ENCODE results near the gene NEUROG1. TPM values are rescaled to one million over a fixed set of nuclear protein-coding genes. Genes with fewer than 3 reads are reported as not detected.

NEUROG1 gene
- total and polyA plus RNA-seq, 10 donors = not detected

GRCh38 chr5:135488727-135489465 is 46.9 kb downstream of the NEUROG1 start:
- WGBS, 5 donors = 3 to 6% (median 4%) methylated on average over 17 to 44 of the region's 44 CpGs
- Histone ChIP-seq H3K27me3 (replicated peaks in 1 of 7) (peaks cover 3 to 92% (median 52%) of the 10 kb centered on the region in 7 donors), H3K4me3 (peak overlapping the region in 4 of 8 donors; percentile 4 to 34 (median 18)), H3K36me3 (no peaks in the 10 kb centered on the region), H3K4me1 (peaks cover 0 to 41% (median 25%) of the 10 kb centered on the region in 6 donors), H3K9me3 (no peaks in the 10 kb centered on the region), H3K27ac (peak overlapping the region in 2 of 8 donors; percentile 12 to 26)
- intact Hi-C loops (cut with DNase I; ENCODE audit: low total_unique reads) = no loop called here
- TF ChIP-seq CTCF (IDR thresholded peaks at IDR 0.05 in 8 of 11, conservative IDR thresholded peaks at IDR 0.05 in 3 of 11) (no peak), POLR2A (IDR thresholded peaks at IDR 0.05) (no peak), POLR2AphosphoS5 (IDR thresholded peaks at IDR 0.05) (peak in 2 of 3 donors; percentile 7 to 27)
- DNase-seq = no peak

- Histone ChIP-seq H3K27me3 (replicated peaks in 1 of 7) (peaks cover 3 to 85% (median 52%) of the 10 kb centered on the region in 7 donors), H3K4me3 (no peak overlapping the region), H3K36me3 (no peaks in the 10 kb centered on the region), H3K27ac (no peak overlapping the region), H3K4me1 (peaks cover 0 to 41% (median 25%) of the 10 kb centered on the region in 6 donors), H3K9me3 (no peaks in the 10 kb centered on the region)
- WGBS, 5 donors = 18 to 32% (median 30%) methylated on average over 11 of the region's 11 CpGs
- intact Hi-C loops (cut with DNase I; ENCODE audit: low total_unique reads) = no loop called here
- DNase-seq = no peak
- no peak for TF ChIP-seq CTCF (IDR thresholded peaks at IDR 0.05 in 8 of 11, conservative IDR thresholded peaks at IDR 0.05 in 3 of 11)
Measured at GRCh38 chr5:135487839-135488514, 47.8 kb downstream of the NEUROG1 start.

- no peak for TF ChIP-seq POLR2AphosphoS5 (IDR thresholded peaks at IDR 0.05)
- TF ChIP-seq CTCF (IDR thresholded peaks at IDR 0.05 in 8 of 11, conservative IDR thresholded peaks at IDR 0.05 in 3 of 11) = no peak
- no peak for TF ChIP-seq POLR2A (IDR thresholded peaks at IDR 0.05)
- Histone ChIP-seq H3K36me3 (no peaks in the 10 kb centered on the region), H3K4me1 (peaks cover 0 to 41% (median 25%) of the 10 kb centered on the region in 6 donors), H3K27me3 (replicated peaks in 1 of 7) (peaks cover 3 to 80% (median 50%) of the 10 kb centered on the region in 7 donors), H3K4me3 (no peak overlapping the region), H3K9me3 (no peaks in the 10 kb centered on the region), H3K27ac (no peak overlapping the region)
- no peak for DNase-seq
- WGBS, 5 donors = 20 to 56% (median 33%) methylated on average over 1 of the region's 1 CpG
- intact Hi-C loops (cut with DNase I; ENCODE audit: low total_unique reads) = no loop called here
Measured at GRCh38 chr5:135487037-135487395, 48.7 kb downstream of the NEUROG1 start.
